Measurements from ENCODE around the gene ADGRG7.

Gene ADGRG7

GRCh38 chr3:100627491-100627890 is 18.1 kb downstream of the ADGRG7 start:
- H3K4me1 ChIP-seq (ENCODE audit: control insufficient read depth, insufficient read depth, low read length), result no peaks in the 10 kb centered on the region
- no peak overlapping the region for H3K27ac ChIP-seq (ENCODE audit: low read length)
- no peaks in the 10 kb centered on the region for H3K9me3 ChIP-seq (ENCODE audit: control insufficient read depth in 2 of 2, low read length in 2 of 2)
- H3K27me3 ChIP-seq (ENCODE audit: control insufficient read depth in 1 of 2, insufficient read depth in 2 of 2, low read length in 2 of 2), result no peaks in the 10 kb centered on the region
- no peak overlapping the region for H3K9ac ChIP-seq (ENCODE audit: low read length in 2 of 2)
- H3K36me3 ChIP-seq (ENCODE audit: control insufficient read depth in 2 of 2, insufficient read depth in 2 of 2, low read length in 2 of 2), result no peaks in the 10 kb centered on the region
- no peak overlapping the region for H3K4me3 ChIP-seq (ENCODE audit: low read length in 2 of 2)

GRCh38 chr3:100629421-100630127 is 20.2 kb downstream of the ADGRG7 start:
- no peaks in the 10 kb centered on the region for H3K36me3 ChIP-seq (ENCODE audit: control insufficient read depth in 2 of 2, insufficient read depth in 2 of 2, low read length in 2 of 2)
- no peak overlapping the region for H3K4me3 ChIP-seq (ENCODE audit: low read length in 2 of 2)
- no peak overlapping the region for H3K9ac ChIP-seq (ENCODE audit: low read length in 2 of 2)
- no peaks in the 10 kb centered on the region for H3K27me3 ChIP-seq (ENCODE audit: control insufficient read depth in 1 of 2, insufficient read depth in 2 of 2, low read length in 2 of 2)
- no peak overlapping the region for H3K27ac ChIP-seq (ENCODE audit: low read length)
- H3K9me3 ChIP-seq (ENCODE audit: control insufficient read depth in 2 of 2, low read length in 2 of 2), result no peaks in the 10 kb centered on the region
- H3K4me1 ChIP-seq (ENCODE audit: control insufficient read depth, insufficient read depth, low read length), result no peaks in the 10 kb centered on the region

DNA sequence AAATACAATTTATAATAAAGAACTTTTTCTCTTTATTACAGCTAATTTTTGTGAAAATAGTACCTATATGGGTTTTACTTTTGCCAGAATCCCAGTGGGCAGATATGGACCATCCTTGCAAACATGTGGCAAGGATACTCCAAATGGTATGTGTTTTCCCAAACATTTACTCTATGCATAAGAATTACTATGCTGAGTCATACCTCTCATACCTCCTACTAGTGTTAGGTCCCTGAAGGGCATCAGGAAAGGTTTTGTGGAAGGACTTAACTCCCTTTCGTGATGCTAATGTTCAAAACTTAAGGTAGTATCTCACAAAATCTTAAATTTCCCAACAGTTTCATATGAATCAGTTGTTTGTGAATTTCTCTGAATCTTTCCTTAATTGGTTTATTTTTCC is 21.3 kb downstream of the ADGRG7 start:
- Histone ChIP-seq H3K27me3 (ENCODE audit: control insufficient read depth in 1 of 2, insufficient read depth in 2 of 2, low read length in 2 of 2) (no peaks in the 10 kb centered on the region), H3K27ac (ENCODE audit: low read length) (no peak overlapping the region), H3K9ac (ENCODE audit: low read length in 2 of 2) (no peak overlapping the region), H3K36me3 (ENCODE audit: control insufficient read depth in 2 of 2, insufficient read depth in 2 of 2, low read length in 2 of 2) (no peaks in the 10 kb centered on the region), H3K9me3 (ENCODE audit: control insufficient read depth in 2 of 2, low read length in 2 of 2) (no peaks in the 10 kb centered on the region), H3K4me1 (ENCODE audit: control insufficient read depth, insufficient read depth, low read length) (no peaks in the 10 kb centered on the region), H3K4me3 (ENCODE audit: low read length in 2 of 2) (no peak overlapping the region)

GRCh38 chr3:100631236-100631635 is 21.8 kb downstream of the ADGRG7 start:
- Histone ChIP-seq H3K9ac (ENCODE audit: low read length in 2 of 2) (no peak overlapping the region), H3K4me3 (ENCODE audit: low read length in 2 of 2) (no peak overlapping the region), H3K9me3 (ENCODE audit: control insufficient read depth in 2 of 2, low read length in 2 of 2) (no peaks in the 10 kb centered on the region), H3K27ac (ENCODE audit: low read length) (no peak overlapping the region), H3K27me3 (ENCODE audit: control insufficient read depth in 1 of 2, insufficient read depth in 2 of 2, low read length in 2 of 2) (no peaks in the 10 kb centered on the region), H3K36me3 (ENCODE audit: control insufficient read depth in 2 of 2, insufficient read depth in 2 of 2, low read length in 2 of 2) (no peaks in the 10 kb centered on the region), H3K4me1 (ENCODE audit: control insufficient read depth, insufficient read depth, low read length) (no peaks in the 10 kb centered on the region)

DNA sequence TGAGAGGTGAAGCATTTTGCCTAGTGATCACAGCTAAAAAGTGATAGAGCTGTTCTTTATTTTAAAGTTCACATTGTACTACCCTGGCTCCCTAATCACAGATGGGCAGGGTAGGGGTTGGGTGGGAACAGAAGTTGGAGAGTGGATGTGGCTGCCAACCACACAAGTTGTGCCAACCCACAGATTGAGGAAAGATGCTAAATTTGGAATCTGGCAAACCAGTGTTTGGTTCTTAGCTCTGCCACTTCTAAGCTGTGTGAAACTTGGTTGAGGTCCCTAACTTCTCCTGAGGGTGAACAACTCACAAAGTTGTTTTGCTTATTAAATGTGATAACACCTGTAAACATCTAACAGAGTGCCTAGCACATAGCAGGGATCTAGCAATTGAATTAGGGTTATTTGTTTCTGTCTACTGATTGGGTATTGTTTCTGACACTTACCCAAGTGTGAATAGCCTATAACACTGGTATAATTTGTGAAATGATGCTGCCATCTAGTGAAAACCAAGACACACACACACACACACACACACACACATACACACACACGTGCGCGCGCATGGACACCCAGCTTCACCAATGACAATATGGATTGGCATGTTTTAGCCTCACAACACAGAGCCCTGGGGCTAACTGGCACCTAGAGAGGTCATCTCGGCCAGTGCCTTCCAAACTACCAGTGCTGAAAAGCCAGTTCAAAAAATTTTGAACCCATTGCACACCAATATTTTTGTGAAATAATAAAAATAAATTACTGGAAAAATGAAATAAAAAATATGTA is 25.3 kb downstream of the ADGRG7 start:
- no peaks in the 10 kb centered on the region for H3K4me1 ChIP-seq (ENCODE audit: control insufficient read depth, insufficient read depth, low read length)
- no peaks in the 10 kb centered on the region for H3K9me3 ChIP-seq (ENCODE audit: control insufficient read depth in 2 of 2, low read length in 2 of 2)
- no peaks in the 10 kb centered on the region for H3K27me3 ChIP-seq (ENCODE audit: control insufficient read depth in 1 of 2, insufficient read depth in 2 of 2, low read length in 2 of 2)
- no peak overlapping the region for H3K9ac ChIP-seq (ENCODE audit: low read length in 2 of 2)
- H3K27ac ChIP-seq (ENCODE audit: low read length), result no peak overlapping the region
- H3K36me3 ChIP-seq (ENCODE audit: control insufficient read depth in 2 of 2, insufficient read depth in 2 of 2, low read length in 2 of 2), result no peaks in the 10 kb centered on the region
- H3K4me3 ChIP-seq (ENCODE audit: low read length in 2 of 2), result no peak overlapping the region

- Histone ChIP-seq H3K4me3 (ENCODE audit: low read length in 2 of 2) (no peak overlapping the region), H3K27me3 (ENCODE audit: control insufficient read depth in 1 of 2, insufficient read depth in 2 of 2, low read length in 2 of 2) (no peaks in the 10 kb centered on the region), H3K27ac (ENCODE audit: low read length) (no peak overlapping the region), H3K9ac (ENCODE audit: low read length in 2 of 2) (no peak overlapping the region), H3K9me3 (ENCODE audit: control insufficient read depth in 2 of 2, low read length in 2 of 2) (no peaks in the 10 kb centered on the region), H3K36me3 (ENCODE audit: control insufficient read depth in 2 of 2, insufficient read depth in 2 of 2, low read length in 2 of 2) (no peaks in the 10 kb centered on the region), H3K4me1 (ENCODE audit: control insufficient read depth, insufficient read depth, low read length) (no peaks in the 10 kb centered on the region)
Observed at GRCh38 chr3:100635273-100635701, 25.9 kb downstream of the ADGRG7 start.

DNA sequence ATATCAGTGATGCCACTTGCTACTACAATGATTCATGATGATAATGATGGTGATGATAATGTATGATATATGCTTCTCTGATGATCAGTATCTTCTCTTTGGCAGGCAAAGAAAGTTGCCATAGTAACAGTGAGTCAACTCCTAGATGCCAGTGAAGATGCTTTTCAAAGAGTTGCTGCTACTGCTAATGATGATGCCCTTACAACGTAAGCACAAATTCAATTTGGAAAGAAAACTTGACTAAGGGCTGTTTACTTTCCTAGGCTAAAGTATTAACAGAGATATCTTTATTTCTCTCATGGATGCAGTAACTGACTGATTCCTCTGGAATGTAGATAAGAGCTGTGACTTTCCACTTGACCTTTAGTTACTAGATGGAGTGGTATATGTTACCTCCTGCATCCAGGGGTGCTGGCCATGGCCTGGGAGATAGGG is 27.8 kb downstream of the ADGRG7 start:
- H3K27ac ChIP-seq (ENCODE audit: low read length), result no peak overlapping the region
- H3K27me3 ChIP-seq (ENCODE audit: control insufficient read depth in 1 of 2, insufficient read depth in 2 of 2, low read length in 2 of 2), result no peaks in the 10 kb centered on the region
- H3K4me1 ChIP-seq (ENCODE audit: control insufficient read depth, insufficient read depth, low read length), result no peaks in the 10 kb centered on the region
- H3K9me3 ChIP-seq (ENCODE audit: control insufficient read depth in 2 of 2, low read length in 2 of 2), result no peaks in the 10 kb centered on the region
- no peaks in the 10 kb centered on the region for H3K36me3 ChIP-seq (ENCODE audit: control insufficient read depth in 2 of 2, insufficient read depth in 2 of 2, low read length in 2 of 2)
- no peak overlapping the region for H3K9ac ChIP-seq (ENCODE audit: low read length in 2 of 2)
- no peak overlapping the region for H3K4me3 ChIP-seq (ENCODE audit: low read length in 2 of 2)

DNA sequence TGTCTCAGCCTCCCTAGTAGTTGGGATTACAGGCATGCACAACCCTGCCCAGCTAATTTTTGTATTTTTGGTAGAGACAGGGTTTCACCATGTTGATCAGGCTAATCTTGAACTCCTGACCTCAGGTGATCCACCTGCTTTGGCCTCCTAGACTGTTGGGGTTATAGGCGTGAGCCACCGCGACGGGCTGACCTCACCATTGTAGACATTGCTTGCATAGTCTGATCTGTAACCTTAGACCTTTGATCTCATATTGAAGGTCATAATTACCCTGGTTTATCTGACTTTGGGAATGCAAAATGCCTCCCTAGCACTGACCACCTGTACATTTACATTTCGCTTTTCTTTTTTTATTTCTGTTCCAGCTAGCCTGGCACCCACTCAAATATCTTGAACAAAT is 31.2 kb downstream of the ADGRG7 start:
- H3K4me1 ChIP-seq (ENCODE audit: control insufficient read depth, insufficient read depth, low read length), result no peaks in the 10 kb centered on the region

DNA sequence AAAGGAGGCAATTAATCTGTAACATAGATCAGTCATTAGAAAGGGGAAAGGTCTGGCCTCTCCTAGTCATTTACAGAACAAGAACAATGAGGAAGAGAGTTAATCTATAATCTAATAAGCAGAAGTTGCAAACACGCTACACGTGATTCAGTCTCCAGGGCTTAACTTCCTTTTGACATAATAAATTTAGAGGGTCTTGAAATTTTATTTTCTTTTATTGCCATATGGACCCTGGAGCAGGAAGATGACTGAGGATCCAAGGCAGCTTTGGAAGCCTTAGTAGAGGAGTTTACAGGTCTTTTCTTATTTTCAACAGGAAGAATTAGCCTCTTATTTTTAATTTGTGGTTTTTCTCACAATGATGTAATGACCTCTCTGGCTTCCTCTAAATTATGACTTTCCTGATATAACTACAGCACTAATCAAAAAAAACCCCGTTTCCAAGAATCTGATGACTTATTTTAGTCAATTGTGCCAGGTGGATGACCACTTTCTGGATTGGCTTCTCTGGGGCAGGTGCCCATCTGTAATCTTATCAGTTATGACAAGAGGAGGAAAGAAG is 32.2 kb downstream of the ADGRG7 start:
- Histone ChIP-seq H3K9me3 (ENCODE audit: control insufficient read depth in 2 of 2, low read length in 2 of 2) (no peaks in the 10 kb centered on the region), H3K9ac (ENCODE audit: low read length in 2 of 2) (no peak overlapping the region), H3K4me1 (ENCODE audit: control insufficient read depth, insufficient read depth, low read length) (no peaks in the 10 kb centered on the region), H3K4me3 (ENCODE audit: low read length in 2 of 2) (no peak overlapping the region), H3K27ac (ENCODE audit: low read length) (no peak overlapping the region), H3K36me3 (ENCODE audit: control insufficient read depth in 2 of 2, insufficient read depth in 2 of 2, low read length in 2 of 2) (no peaks in the 10 kb centered on the region), H3K27me3 (ENCODE audit: control insufficient read depth in 1 of 2, insufficient read depth in 2 of 2, low read length in 2 of 2) (no peaks in the 10 kb centered on the region)

More for the DNA sequence above, 31.2 kb downstream of the ADGRG7 start:
- Histone ChIP-seq H3K9me3 (ENCODE audit: control insufficient read depth in 2 of 2, low read length in 2 of 2) (no peaks in the 10 kb centered on the region), H3K27ac (ENCODE audit: low read length) (no peak overlapping the region), H3K4me3 (ENCODE audit: low read length in 2 of 2) (no peak overlapping the region), H3K27me3 (ENCODE audit: control insufficient read depth in 1 of 2, insufficient read depth in 2 of 2, low read length in 2 of 2) (no peaks in the 10 kb centered on the region), H3K9ac (ENCODE audit: low read length in 2 of 2) (no peak overlapping the region), H3K36me3 (ENCODE audit: control insufficient read depth in 2 of 2, insufficient read depth in 2 of 2, low read length in 2 of 2) (no peaks in the 10 kb centered on the region)

DNA sequence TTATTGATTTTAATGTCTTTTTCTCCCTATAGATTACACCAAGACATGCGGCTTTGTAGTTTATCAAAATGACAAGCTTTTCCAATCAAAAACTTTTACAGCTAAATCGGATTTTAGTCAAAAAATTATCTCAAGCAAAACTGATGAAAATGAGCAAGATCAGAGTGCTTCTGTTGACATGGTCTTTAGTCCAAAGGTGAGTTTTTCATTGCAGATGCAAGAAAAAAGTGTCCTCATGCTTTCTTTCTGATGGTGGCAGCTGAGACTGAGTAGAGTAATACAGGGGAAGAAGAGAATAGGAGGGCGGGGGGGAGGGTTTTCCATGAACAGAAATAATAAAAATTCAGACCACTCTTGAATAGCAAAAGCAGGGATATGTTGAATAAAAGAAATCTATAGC is 36.5 kb downstream of the ADGRG7 start:
- no peaks in the 10 kb centered on the region for H3K36me3 ChIP-seq (ENCODE audit: control insufficient read depth in 2 of 2, insufficient read depth in 2 of 2, low read length in 2 of 2)
- no peak overlapping the region for H3K4me3 ChIP-seq (ENCODE audit: low read length in 2 of 2)
- H3K9me3 ChIP-seq (ENCODE audit: control insufficient read depth in 2 of 2, low read length in 2 of 2), result no peaks in the 10 kb centered on the region
- H3K4me1 ChIP-seq (ENCODE audit: control insufficient read depth, insufficient read depth, low read length), result no peaks in the 10 kb centered on the region
- H3K27me3 ChIP-seq (ENCODE audit: control insufficient read depth in 1 of 2, insufficient read depth in 2 of 2, low read length in 2 of 2), result no peaks in the 10 kb centered on the region
- no peak overlapping the region for H3K9ac ChIP-seq (ENCODE audit: low read length in 2 of 2)
- no peak overlapping the region for H3K27ac ChIP-seq (ENCODE audit: low read length)

DNA sequence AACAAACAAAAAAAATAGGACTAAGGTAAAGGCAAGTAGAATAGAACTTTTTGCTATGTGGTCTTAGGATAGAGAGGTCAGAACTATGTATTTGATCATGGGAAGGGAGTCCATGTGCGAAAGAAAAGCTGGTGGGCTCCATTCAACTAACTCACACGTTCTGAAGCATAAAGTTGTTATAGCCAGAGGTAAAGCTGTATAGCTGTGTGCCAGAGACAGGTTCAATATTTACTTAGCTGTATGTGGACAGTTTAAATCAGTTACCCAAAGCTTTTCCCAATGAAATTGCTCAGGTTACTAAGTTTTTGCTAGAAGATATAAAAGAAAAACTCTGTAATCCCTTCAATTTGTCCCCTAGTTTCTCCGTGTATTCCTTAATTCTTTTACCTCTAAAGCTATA is 37.8 kb downstream of the ADGRG7 start:
- Histone ChIP-seq H3K36me3 (ENCODE audit: control insufficient read depth in 2 of 2, insufficient read depth in 2 of 2, low read length in 2 of 2) (no peaks in the 10 kb centered on the region), H3K9ac (ENCODE audit: low read length in 2 of 2) (no peak overlapping the region), H3K4me1 (ENCODE audit: control insufficient read depth, insufficient read depth, low read length) (no peaks in the 10 kb centered on the region), H3K27me3 (ENCODE audit: control insufficient read depth in 1 of 2, insufficient read depth in 2 of 2, low read length in 2 of 2) (no peaks in the 10 kb centered on the region), H3K27ac (ENCODE audit: low read length) (no peak overlapping the region), H3K4me3 (ENCODE audit: low read length in 2 of 2) (no peak overlapping the region), H3K9me3 (ENCODE audit: control insufficient read depth in 2 of 2, low read length in 2 of 2) (no peaks in the 10 kb centered on the region)
